Erythroblast (primary cell): ENCODE measurements around the gene FLVCR2.

Experiments used
- GATA1 ChIP-seq: IDR thresholded peaks from 2 replicates; pipeline ENCODE4 v1.6.1; 2011; ENCODE audit warnings: low read depth, mild to moderate bottlenecking, control low read depth, low read length, moderate library complexity
- POLR2A ChIP-seq: IDR thresholded peaks from 2 replicates; pipeline ENCODE4 v1.6.1; 2011; ENCODE audit warnings: mild to moderate bottlenecking, low read length

GRCh38 chr14:75540479-75540851 is 38.0 kb upstream of the FLVCR2 start:
- TF ChIP-seq POLR2A = no peak
- TF ChIP-seq GATA1 = no peak
